Stimulated activated CD8-positive, alpha-beta memory T cell treated with anti-CD3 and anti-CD28 coated beads, Interleukin-15, amount 100 ng/mL, for 48 hours (primary cell): Measurements from ENCODE around the gene PFKFB2.
"Not testable (repeated sequence)": the region's sequence is repeated elsewhere in the genome, so short reads cannot be mapped to it uniquely, and the experiment has no call there.

Experiments used
- DNase-seq, 2 donors: peaks; one replicate each; pipeline ENCODE4 v3.0.0-alpha.2; 2020; ENCODE audit warnings: low read depth in 2 of 2

The PFKFB2 gene

GRCh38 chr1:207039380-207040180, 13.5 kb upstream of the PFKFB2 start:
- DNase-seq = no peak

GRCh38 chr1:207040181-207040533, 12.9 kb upstream of the PFKFB2 start:
- DNase-seq = no peak

GRCh38 chr1:207041397-207041796, 11.7 kb upstream of the PFKFB2 start:
- not testable (repeated sequence) for DNase-seq

- no peak for DNase-seq
Observed at GRCh38 chr1:207045453-207045852, 7.6 kb upstream of the PFKFB2 start.

GRCh38 chr1:207047505-207047904, 5.6 kb upstream of the PFKFB2 start:
- DNase-seq = no peak

GRCh38 chr1:207048041-207048440, 5.0 kb upstream of the PFKFB2 start:
- no peak for DNase-seq

GRCh38 chr1:207049054-207049453, 4.0 kb upstream of the PFKFB2 start:
- DNase-seq = no peak

- DNase-seq = no peak
Observed at GRCh38 chr1:207049514-207049913, 3.6 kb upstream of the PFKFB2 start.

- no peak for DNase-seq
Observed at GRCh38 chr1:207049974-207050391, 3.1 kb upstream of the PFKFB2 start.

- peak; percentile 81 for DNase-seq
Observed at GRCh38 chr1:207050480-207051190, 2.4 kb upstream of the PFKFB2 start.

GRCh38 chr1:207051191-207051943, 1.7 kb upstream of the PFKFB2 start, which contains the start of gene YOD1:
TSS of gene YOD1 (minus strand) at chr1:207051208. CDS start at chr1:207051030, 178 bp downstream.
- no peak for DNase-seq

- DNase-seq = no peak
Observed at GRCh38 chr1:207054491-207054890, 1.4 kb downstream of the PFKFB2 start.

GRCh38 chr1:207055386-207056001, 2.4 kb downstream of the PFKFB2 start:
- DNase-seq = no peak

- no peak for DNase-seq
Observed at GRCh38 chr1:207056673-207057072, 3.6 kb downstream of the PFKFB2 start.

GRCh38 chr1:207058252-207058651, 5.2 kb downstream of the PFKFB2 start:
- DNase-seq = no peak

- DNase-seq = no peak
Observed at GRCh38 chr1:207058878-207059867, 6.1 kb downstream of the PFKFB2 start.

GRCh38 chr1:207059881-207060280, 6.8 kb downstream of the PFKFB2 start:
- DNase-seq = no peak

- no peak for DNase-seq
Observed at GRCh38 chr1:207060596-207060995, 7.5 kb downstream of the PFKFB2 start.

- no peak for DNase-seq
Observed at GRCh38 chr1:207062058-207062457, 9.0 kb downstream of the PFKFB2 start.

- no peak for DNase-seq
Observed at GRCh38 chr1:207063014-207063413, 9.9 kb downstream of the PFKFB2 start.

GRCh38 chr1:207064561-207064960, 11.5 kb downstream of the PFKFB2 start:
- DNase-seq = no peak
